Ectodermal cell (in vitro differentiated cells): ENCODE results near the gene TMPRSS15.

ENCODE experiments used
- H3K27ac ChIP-seq: 2 replicates; pipeline ENCODE4 v1.7.0; 2013; ENCODE audit warnings: mild to moderate bottlenecking, low read depth, low read length; ENCODE audit not compliant: insufficient read depth, poor library complexity, severe bottlenecking
- H3K27me3 ChIP-seq: 2 replicates; pipeline ENCODE4 v1.7.0; 2013; ENCODE audit warnings: mild to moderate bottlenecking, low read length; ENCODE audit not compliant: insufficient read depth, control insufficient read depth, poor library complexity, severe bottlenecking
- H3K36me3 ChIP-seq: one replicate; pipeline ENCODE4 v1.7.0; 2013; ENCODE audit warnings: low read length; ENCODE audit not compliant: control insufficient read depth, insufficient read depth
- H3K4me1 ChIP-seq: one replicate; pipeline ENCODE4 v1.7.0; 2013; ENCODE audit warnings: low read length; ENCODE audit not compliant: control insufficient read depth, insufficient read depth
- H3K4me3 ChIP-seq: 2 replicates; pipeline ENCODE4 v1.7.0; 2013; ENCODE audit warnings: low read depth, low read length, control low read depth; ENCODE audit not compliant: insufficient read depth
- H3K9me3 ChIP-seq: 2 replicates; pipeline ENCODE4 v1.7.0; 2013; ENCODE audit warnings: mild to moderate bottlenecking, low read length, moderate library complexity; ENCODE audit not compliant: control insufficient read depth
- WGBS, 2 experiments: methylation state at CpG; one replicate each; pipeline ENCODE4 v1.1.7; 2013; ENCODE audit warnings: missing lambda C conversion rate in 2 of 2; 5-methylcytosine and 5-hydroxymethylcytosine counted together

Gene TMPRSS15

GRCh38 chr21:18354947-18355346, 48.6 kb downstream of the TMPRSS15 start:
- Histone ChIP-seq H3K9me3 (no peaks in the 10 kb centered on the region), H3K4me1 (no peaks in the 10 kb centered on the region), H3K36me3 (no peaks in the 10 kb centered on the region), H3K27ac (no peak overlapping the region), H3K27me3 (no peaks in the 10 kb centered on the region), H3K4me3 (no peak overlapping the region)
- 100% methylated on average over 1 of the region's 1 CpG; no CpG with 5 or more reads in 1 of the 2 experiments for WGBS, 2 experiments

DNA sequence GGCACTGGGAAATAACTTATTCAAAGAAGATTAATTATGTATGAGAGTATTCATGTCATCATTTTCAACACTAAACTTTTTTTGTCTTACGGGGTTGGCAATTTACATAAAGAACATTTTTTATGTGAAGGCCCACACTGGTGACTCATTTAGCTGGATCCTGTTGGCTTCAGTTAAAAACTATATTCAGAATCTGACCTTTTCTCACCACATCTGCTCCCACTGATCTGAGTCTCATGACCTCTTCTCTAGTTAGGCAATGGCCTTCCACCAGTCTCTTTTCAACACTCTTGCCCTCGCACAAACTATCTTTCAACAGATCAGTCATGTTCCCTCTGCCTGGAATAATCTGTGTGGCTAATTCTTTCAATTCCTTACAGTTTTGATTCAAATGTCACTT, 53.4 kb downstream of the TMPRSS15 start:
- Histone ChIP-seq H3K27me3 (no peaks in the 10 kb centered on the region), H3K9me3 (no peaks in the 10 kb centered on the region), H3K27ac (no peak overlapping the region), H3K4me1 (no peaks in the 10 kb centered on the region), H3K36me3 (no peaks in the 10 kb centered on the region), H3K4me3 (no peak overlapping the region)
- WGBS, 2 experiments: 83 to 93% methylated on average over 2 of the region's 2 CpGs

GRCh38 chr21:18349468-18349867, 54.1 kb downstream of the TMPRSS15 start:
- Histone ChIP-seq H3K4me3 (no peak overlapping the region), H3K4me1 (no peaks in the 10 kb centered on the region), H3K36me3 (no peaks in the 10 kb centered on the region), H3K9me3 (no peaks in the 10 kb centered on the region), H3K27me3 (no peaks in the 10 kb centered on the region), H3K27ac (no peak overlapping the region)
- 91 to 93% methylated on average over 3 to 4 of the region's 4 CpGs for WGBS, 2 experiments

- Histone ChIP-seq H3K27me3 (no peaks in the 10 kb centered on the region), H3K9me3 (no peaks in the 10 kb centered on the region), H3K27ac (no peak overlapping the region), H3K4me3 (no peak overlapping the region), H3K36me3 (no peaks in the 10 kb centered on the region), H3K4me1 (no peaks in the 10 kb centered on the region)
- 98 to 100% methylated on average over 2 to 4 of the region's 4 CpGs for WGBS, 2 experiments
Measured at GRCh38 chr21:18340387-18340942, 63.1 kb downstream of the TMPRSS15 start.

- no peaks in the 10 kb centered on the region for H3K36me3 ChIP-seq
- no peaks in the 10 kb centered on the region for H3K4me1 ChIP-seq
- 95 to 100% methylated on average over 1 of the region's 1 CpG for WGBS, 2 experiments
- no peak overlapping the region for H3K4me3 ChIP-seq
- H3K27ac ChIP-seq: no peak overlapping the region
- H3K27me3 ChIP-seq: no peaks in the 10 kb centered on the region
- H3K9me3 ChIP-seq: no peaks in the 10 kb centered on the region
Measured at GRCh38 chr21:18335651-18336236, 67.8 kb downstream of the TMPRSS15 start.

GRCh38 chr21:18334066-18334465, 69.5 kb downstream of the TMPRSS15 start:
- H3K4me3 ChIP-seq: no peak overlapping the region
- H3K27ac ChIP-seq: no peak overlapping the region
- H3K9me3 ChIP-seq: no peaks in the 10 kb centered on the region
- H3K4me1 ChIP-seq: no peaks in the 10 kb centered on the region
- H3K27me3 ChIP-seq: no peaks in the 10 kb centered on the region
- no peaks in the 10 kb centered on the region for H3K36me3 ChIP-seq
- WGBS, 2 experiments: 95 to 100% methylated on average over 1 of the region's 1 CpG

DNA sequence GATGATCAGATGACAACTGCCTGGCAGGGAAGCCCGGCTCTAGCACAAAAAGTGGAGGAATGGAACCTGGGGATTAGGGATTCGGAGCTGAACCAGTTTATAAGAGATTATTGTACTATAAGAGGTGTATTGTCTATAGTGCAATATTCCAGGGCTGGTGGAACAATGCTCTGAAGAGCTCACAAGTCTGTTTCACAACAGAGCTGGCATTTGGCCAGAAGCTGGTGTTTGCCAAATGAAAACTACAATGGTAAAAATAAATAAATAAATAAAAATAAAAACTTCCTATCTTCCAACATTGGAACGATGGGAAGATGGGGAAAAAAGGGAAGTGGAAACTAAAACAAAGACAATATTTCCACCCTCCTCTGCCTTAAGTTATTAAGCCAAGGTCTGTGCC, 85.4 kb downstream of the TMPRSS15 start:
- H3K4me1 ChIP-seq: no peaks in the 10 kb centered on the region
- WGBS, 2 experiments: 63 to 71% methylated on average over 2 of the region's 3 CpGs
- H3K4me3 ChIP-seq: no peak overlapping the region
- H3K27me3 ChIP-seq: no peaks in the 10 kb centered on the region
- H3K9me3 ChIP-seq: no peaks in the 10 kb centered on the region
- no peak overlapping the region for H3K27ac ChIP-seq
- no peaks in the 10 kb centered on the region for H3K36me3 ChIP-seq

- H3K27ac ChIP-seq: no peak overlapping the region
- H3K4me3 ChIP-seq: no peak overlapping the region
- H3K27me3 ChIP-seq: no peaks in the 10 kb centered on the region
- no peaks in the 10 kb centered on the region for H3K36me3 ChIP-seq
- 35 to 48% methylated on average over 1 of the region's 1 CpG for WGBS, 2 experiments
- H3K9me3 ChIP-seq: no peaks in the 10 kb centered on the region
- H3K4me1 ChIP-seq: no peaks in the 10 kb centered on the region
Measured at GRCh38 chr21:18298228-18298627, 105.4 kb downstream of the TMPRSS15 start.

GRCh38 chr21:18294100-18294499, 109.5 kb downstream of the TMPRSS15 start:
- H3K27me3 ChIP-seq: no peaks in the 10 kb centered on the region
- H3K9me3 ChIP-seq: no peaks in the 10 kb centered on the region
- no peak overlapping the region for H3K4me3 ChIP-seq
- no peak overlapping the region for H3K27ac ChIP-seq
- 83 to 90% methylated on average over 8 to 9 of the region's 9 CpGs for WGBS, 2 experiments
- H3K36me3 ChIP-seq: no peaks in the 10 kb centered on the region
- H3K4me1 ChIP-seq: no peaks in the 10 kb centered on the region

- H3K36me3 ChIP-seq: no peaks in the 10 kb centered on the region
- H3K4me1 ChIP-seq: no peaks in the 10 kb centered on the region
- H3K9me3 ChIP-seq: no peaks in the 10 kb centered on the region
- 96 to 98% methylated on average over 2 of the region's 2 CpGs for WGBS, 2 experiments
- H3K27me3 ChIP-seq: no peaks in the 10 kb centered on the region
- no peak overlapping the region for H3K4me3 ChIP-seq
- H3K27ac ChIP-seq: no peak overlapping the region
Measured at GRCh38 chr21:18289876-18290275, 113.7 kb downstream of the TMPRSS15 start.
